ENCODE measurements around the gene CDON.

Gene CDON

DNA sequence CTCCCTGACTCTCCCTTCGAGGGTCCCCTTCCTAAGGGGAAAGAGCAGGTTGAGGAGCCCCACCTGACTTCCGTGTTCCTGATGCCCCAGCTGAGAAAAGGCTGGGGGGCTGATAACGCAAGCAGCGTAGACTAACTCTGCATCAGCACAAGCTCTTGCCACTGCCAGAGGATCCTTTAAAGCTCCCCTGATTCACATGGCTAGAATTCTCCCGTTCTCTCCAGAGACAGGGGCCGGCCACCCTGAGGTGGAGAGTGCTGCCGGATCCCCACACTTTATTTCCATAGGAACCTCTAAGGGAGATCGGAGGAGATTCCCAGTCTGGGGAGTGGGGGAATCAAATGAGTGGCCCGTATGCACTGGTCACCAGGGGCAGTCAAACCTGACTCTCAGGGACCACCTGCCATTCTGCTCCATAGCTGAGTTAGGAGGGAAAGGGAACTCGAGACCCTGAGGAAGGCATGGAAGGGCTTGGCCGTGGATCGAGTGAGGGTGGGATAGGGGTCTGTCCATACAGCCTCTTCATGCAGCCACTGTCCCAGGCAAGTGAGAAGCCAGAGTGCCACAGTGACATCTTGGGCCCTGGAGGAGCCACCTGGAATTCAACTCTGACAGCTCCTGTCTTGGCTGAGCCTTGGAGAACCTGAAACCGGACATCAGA, 118.2 kb downstream of the CDON start:
- no peak overlapping the region for H3K27ac ChIP-seq
- TF ChIP-seq, protein P1, sequence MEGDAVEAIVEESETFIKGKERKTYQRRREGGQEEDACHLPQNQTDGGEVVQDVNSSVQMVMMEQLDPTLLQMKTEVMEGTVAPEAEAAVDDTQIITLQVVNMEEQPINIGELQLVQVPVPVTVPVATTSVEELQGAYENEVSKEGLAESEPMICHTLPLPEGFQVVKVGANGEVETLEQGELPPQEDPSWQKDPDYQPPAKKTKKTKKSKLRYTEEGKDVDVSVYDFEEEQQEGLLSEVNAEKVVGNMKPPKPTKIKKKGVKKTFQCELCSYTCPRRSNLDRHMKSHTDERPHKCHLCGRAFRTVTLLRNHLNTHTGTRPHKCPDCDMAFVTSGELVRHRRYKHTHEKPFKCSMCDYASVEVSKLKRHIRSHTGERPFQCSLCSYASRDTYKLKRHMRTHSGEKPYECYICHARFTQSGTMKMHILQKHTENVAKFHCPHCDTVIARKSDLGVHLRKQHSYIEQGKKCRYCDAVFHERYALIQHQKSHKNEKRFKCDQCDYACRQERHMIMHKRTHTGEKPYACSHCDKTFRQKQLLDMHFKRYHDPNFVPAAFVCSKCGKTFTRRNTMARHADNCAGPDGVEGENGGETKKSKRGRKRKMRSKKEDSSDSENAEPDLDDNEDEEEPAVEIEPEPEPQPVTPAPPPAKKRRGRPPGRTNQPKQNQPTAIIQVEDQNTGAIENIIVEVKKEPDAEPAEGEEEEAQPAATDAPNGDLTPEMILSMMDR (conservative IDR thresholded peaks at IDR 0.05): no peak

DNA sequence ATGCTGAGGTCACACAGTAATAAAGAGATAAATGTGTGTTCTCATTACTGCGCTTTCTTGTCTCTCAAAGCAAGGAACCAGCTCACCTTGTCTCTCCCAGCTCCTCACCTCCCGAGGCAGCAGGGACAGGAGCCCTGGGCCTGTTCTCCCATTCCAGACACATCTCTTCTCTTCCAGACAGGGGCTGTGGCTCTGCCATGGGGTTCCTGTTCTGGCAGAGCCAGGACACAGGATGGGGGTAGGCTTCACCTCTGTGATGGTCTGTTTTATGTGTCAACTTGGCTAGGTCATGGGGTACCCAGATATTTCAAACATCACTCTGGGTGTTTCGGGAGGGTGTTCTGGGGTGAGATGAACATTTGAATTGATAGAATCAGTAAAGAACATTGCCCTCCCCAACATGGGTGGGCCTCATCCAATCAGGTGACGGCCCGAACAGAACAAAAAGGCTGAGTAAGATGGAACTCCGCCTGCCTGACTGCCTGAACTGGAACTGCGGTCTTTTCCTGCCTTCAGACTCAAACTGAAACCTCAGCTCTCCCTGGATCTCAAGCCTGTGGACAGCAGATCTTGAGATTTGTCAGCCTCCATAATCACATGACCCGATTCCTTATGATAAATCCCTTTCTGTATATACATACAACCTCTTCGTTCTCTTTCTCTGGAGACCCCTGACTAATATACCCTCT, 118.9 kb downstream of the CDON start:
- TF ChIP-seq, protein P1 (conservative IDR thresholded peaks at IDR 0.05): no peak
- H3K27ac ChIP-seq: no peak overlapping the region

- no peak overlapping the region for H3K27ac ChIP-seq
- TF ChIP-seq, protein P1 (conservative IDR thresholded peaks at IDR 0.05): no peak
These were observed 119.8 kb downstream of the CDON start for GRCh38 chr11:125942771-125943428.

GRCh38 chr11:125941619-125942611, 120.8 kb downstream of the CDON start:
- TF ChIP-seq, protein P1 (conservative IDR thresholded peaks at IDR 0.05): peak; percentile 93
- H3K27ac ChIP-seq: no peak overlapping the region; the same call in 1 of the 2 replicates

GRCh38 chr11:125941267-125941618, 121.4 kb downstream of the CDON start:
- TF ChIP-seq, protein P1 (conservative IDR thresholded peaks at IDR 0.05): no peak
- no peak overlapping the region for H3K27ac ChIP-seq

DNA sequence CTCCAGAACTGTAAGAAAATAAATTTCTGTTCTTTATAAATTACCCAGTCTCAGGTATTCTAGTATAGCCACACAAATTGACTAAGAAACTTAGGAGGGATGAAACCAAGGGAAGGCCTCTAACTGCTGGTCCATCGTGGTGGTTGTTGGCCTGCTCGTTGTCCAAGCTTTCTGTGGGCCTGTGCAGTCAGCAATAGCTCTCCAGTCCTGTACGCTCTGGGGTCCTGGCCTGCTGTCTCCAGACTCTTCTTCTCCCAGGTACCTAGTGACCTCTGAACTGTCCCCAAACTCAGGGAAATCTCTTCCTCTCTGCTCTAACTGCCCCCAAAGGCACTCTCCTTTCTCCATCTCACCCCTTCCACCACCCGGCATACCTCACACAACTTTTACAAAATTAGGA, 122.5 kb downstream of the CDON start:
- no peak overlapping the region for H3K27ac ChIP-seq
- TF ChIP-seq, protein P1 (conservative IDR thresholded peaks at IDR 0.05): no peak

Measured in VCaP (cell line).